DOHH2 (cell line): ENCODE data around the gene MRPS18C.
A peak's percentile ranks its signal among the peaks of the same experiment; 100 is the strongest.

ENCODE experiments used
- H3F3A ChIP-seq: fragments of 200-600 bp; sonication (generic), shearing (Covaris generic); 2 replicates; pipeline ENCODE4 v1.6.0; 2016; ENCODE audit warnings: antibody characterized with exemption, mild to moderate bottlenecking; ENCODE audit not compliant: control insufficient read depth, insufficient read depth
- H3K27ac ChIP-seq: fragments of 200-600 bp; sonication (generic); 2 replicates; pipeline ENCODE4 v1.5.1; 2014; ENCODE audit warnings: low read depth, mild to moderate bottlenecking, low read length, moderate library complexity
- H3K27me3 ChIP-seq: fragments of 200-600 bp; sonication (generic); 2 replicates; pipeline ENCODE4 v1.6.1; 2014; ENCODE audit warnings: mild to moderate bottlenecking, low read length, mixed read lengths; ENCODE audit not compliant: control insufficient read depth
- H3K36me3 ChIP-seq: fragments of 200-600 bp; sonication (generic); 2 replicates; pipeline ENCODE4 v1.6.1; 2014; ENCODE audit warnings: mild to moderate bottlenecking, low read length, moderate library complexity, mixed read lengths; ENCODE audit not compliant: control insufficient read depth
- H3K4me1 ChIP-seq: fragments of 200-600 bp; sonication (generic); 2 replicates; pipeline ENCODE4 v1.6.1; 2014; ENCODE audit warnings: mild to moderate bottlenecking, low read length, mixed read lengths; ENCODE audit not compliant: control insufficient read depth
- H3K4me2 ChIP-seq: fragments of 200-600 bp; sonication (generic); 2 replicates; pipeline ENCODE4 v1.6.0; 2014; ENCODE audit warnings: mild to moderate bottlenecking, low read length, moderate library complexity
- H3K4me3 ChIP-seq: fragments of 200-600 bp; sonication (generic); 2 replicates; pipeline ENCODE4 v1.5.1; 2014; ENCODE audit warnings: mild to moderate bottlenecking, low read length, mixed read lengths
- H3K79me2 ChIP-seq: fragments of 200-600 bp; sonication (generic); 2 replicates; pipeline ENCODE4 v1.6.1; 2014; ENCODE audit warnings: mild to moderate bottlenecking, low read length, mixed read lengths; ENCODE audit not compliant: control insufficient read depth
- H3K9me2 ChIP-seq: fragments of 200-600 bp; sonication (generic); replicated peaks from 2 replicates; pipeline ENCODE4 v1.6.1; 2014; ENCODE audit warnings: mild to moderate bottlenecking, low read length, mixed read lengths; ENCODE audit not compliant: control insufficient read depth
- H3K9me3 ChIP-seq: fragments of 200-600 bp; sonication (generic); 2 replicates; pipeline ENCODE4 v1.6.1; 2014; ENCODE audit warnings: antibody characterized with exemption, low read length, mixed read lengths; ENCODE audit not compliant: control insufficient read depth, insufficient read depth
- H4K20me1 ChIP-seq: fragments of 200-600 bp; sonication (generic); 2 replicates; pipeline ENCODE4 v1.6.0; 2014; ENCODE audit warnings: low read depth, mild to moderate bottlenecking, antibody characterized with exemption, low read length, moderate library complexity; ENCODE audit not compliant: control insufficient read depth, insufficient read depth
- CTCF ChIP-seq: fragments of 200-600 bp; sonication (generic); IDR thresholded peaks from one replicate; pipeline ENCODE4 v1.5.1; 2014; ENCODE audit warnings: antibody characterized with exemption, mild to moderate bottlenecking, low read depth, low read length; ENCODE audit not compliant: poor library complexity, severe bottlenecking
- EZH2phosphoT487 ChIP-seq: fragments of 200-600 bp; sonication (generic); IDR thresholded peaks from 2 replicates; pipeline ENCODE4 v1.6.1; 2017; ENCODE audit warnings: borderline replicate concordance, mild to moderate bottlenecking, antibody characterized with exemption, low read length, moderate library complexity, mixed read lengths

Gene MRPS18C

GRCh38 chr4:83436680-83437079 lies 19.2 kb upstream of the MRPS18C start:
- H3K36me3 ChIP-seq: peaks cover 72% of the 10 kb centered on the region
- peaks cover 42% of the 10 kb centered on the region for H3F3A ChIP-seq
- no peaks in the 10 kb centered on the region for H4K20me1 ChIP-seq
- H3K4me1 ChIP-seq: peaks cover 50% of the 10 kb centered on the region
- H3K27me3 ChIP-seq: no peaks in the 10 kb centered on the region
- TF ChIP-seq CTCF (no peak), EZH2phosphoT487 (no peak)
- no peaks in the 10 kb centered on the region for H3K9me2 ChIP-seq
- H3K27ac ChIP-seq: peak overlapping the region; percentile 95; the same call in 1 of the 2 replicates
- H3K4me2 ChIP-seq: peak overlapping the region; percentile 32
- no peak overlapping the region for H3K4me3 ChIP-seq
- peaks cover 9% of the 10 kb centered on the region for H3K79me2 ChIP-seq
- H3K9me3 ChIP-seq: no peaks in the 10 kb centered on the region

GRCh38 chr4:83438719-83439118 lies 17.1 kb upstream of the MRPS18C start:
- Histone ChIP-seq H3K27me3 (no peaks in the 10 kb centered on the region), H4K20me1 (no peaks in the 10 kb centered on the region), H3K79me2 (peaks cover 9% of the 10 kb centered on the region), H3K9me2 (no peaks in the 10 kb centered on the region), H3K4me3 (no peak overlapping the region), H3K36me3 (peaks cover 84% of the 10 kb centered on the region), H3K9me3 (no peaks in the 10 kb centered on the region), H3K4me2 (peak overlapping the region; percentile 42), H3K4me1 (peaks cover 53% of the 10 kb centered on the region), H3K27ac (peak overlapping the region; percentile 95), H3F3A (peaks cover 42% of the 10 kb centered on the region)
- TF ChIP-seq CTCF (no peak), EZH2phosphoT487 (no peak)

- H3K4me1 ChIP-seq: peaks cover 53% of the 10 kb centered on the region
- no peak for TF ChIP-seq CTCF
- TF ChIP-seq EZH2phosphoT487: no peak
- peaks cover 9% of the 10 kb centered on the region for H3K79me2 ChIP-seq
- H3K4me2 ChIP-seq: peak overlapping the region; percentile 73
- H3K36me3 ChIP-seq: peaks cover 84% of the 10 kb centered on the region
- no peaks in the 10 kb centered on the region for H3K9me2 ChIP-seq
- peaks cover 42% of the 10 kb centered on the region for H3F3A ChIP-seq
- no peaks in the 10 kb centered on the region for H4K20me1 ChIP-seq
- H3K27me3 ChIP-seq: no peaks in the 10 kb centered on the region
- peak overlapping the region; percentile 52 for H3K4me3 ChIP-seq
- H3K27ac ChIP-seq: peak overlapping the region; percentile 95
- H3K9me3 ChIP-seq: no peaks in the 10 kb centered on the region
Measured at GRCh38 chr4:83440148-83440814, 15.6 kb upstream of the MRPS18C start.
